ENCODE data around the gene KCNQ1OT1.
A peak's percentile ranks its signal among the peaks of the same experiment; 100 is the strongest.

KCNQ1OT1 gene

GRCh38 chr11:2653198-2653551, 46.6 kb downstream of the KCNQ1OT1 start:
- Histone ChIP-seq H3K36me3 (ENCODE audit: control insufficient read depth, insufficient read depth, low read length) (no peaks in the 10 kb centered on the region), H3K27me3 (ENCODE audit: control insufficient read depth, insufficient read depth, low read length) (peaks cover 89% of the 10 kb centered on the region), H3K27ac (ENCODE audit: low read depth, low read length) (no peak overlapping the region), H3K9ac (ENCODE audit: low read depth, low read length) (no peak overlapping the region), H3K4me1 (ENCODE audit: control insufficient read depth, insufficient read depth, low read length) (no peaks in the 10 kb centered on the region), H3K9me3 (ENCODE audit: control insufficient read depth, insufficient read depth, low read length) (peaks cover 84% of the 10 kb centered on the region), H3K4me3 (ENCODE audit: low read depth, low read length) (no peak overlapping the region)

- no peak overlapping the region for H3K4me3 ChIP-seq (ENCODE audit: low read depth, low read length)
- H3K27ac ChIP-seq (ENCODE audit: low read depth, low read length), result no peak overlapping the region
- H3K4me1 ChIP-seq (ENCODE audit: control insufficient read depth, insufficient read depth, low read length), result no peaks in the 10 kb centered on the region
- no peaks in the 10 kb centered on the region for H3K36me3 ChIP-seq (ENCODE audit: control insufficient read depth, insufficient read depth, low read length)
- no peak overlapping the region for H3K9ac ChIP-seq (ENCODE audit: low read depth, low read length)
- H3K27me3 ChIP-seq (ENCODE audit: control insufficient read depth, insufficient read depth, low read length), result peaks cover 89% of the 10 kb centered on the region
- peaks cover 84% of the 10 kb centered on the region for H3K9me3 ChIP-seq (ENCODE audit: control insufficient read depth, insufficient read depth, low read length)
Measured at GRCh38 chr11:2652333-2653197, 47.2 kb downstream of the KCNQ1OT1 start.

GRCh38 chr11:2651826-2652271, 47.9 kb downstream of the KCNQ1OT1 start:
- no peak overlapping the region for H3K4me3 ChIP-seq (ENCODE audit: low read depth, low read length)
- peaks cover 84% of the 10 kb centered on the region for H3K9me3 ChIP-seq (ENCODE audit: control insufficient read depth, insufficient read depth, low read length)
- no peaks in the 10 kb centered on the region for H3K36me3 ChIP-seq (ENCODE audit: control insufficient read depth, insufficient read depth, low read length)
- no peak overlapping the region for H3K27ac ChIP-seq (ENCODE audit: low read depth, low read length)
- H3K9ac ChIP-seq (ENCODE audit: low read depth, low read length), result no peak overlapping the region
- peaks cover 88% of the 10 kb centered on the region for H3K27me3 ChIP-seq (ENCODE audit: control insufficient read depth, insufficient read depth, low read length)
- no peaks in the 10 kb centered on the region for H3K4me1 ChIP-seq (ENCODE audit: control insufficient read depth, insufficient read depth, low read length)

- Histone ChIP-seq H3K9me3 (ENCODE audit: control insufficient read depth, insufficient read depth, low read length) (peaks cover 84% of the 10 kb centered on the region), H3K9ac (ENCODE audit: low read depth, low read length) (no peak overlapping the region), H3K27me3 (ENCODE audit: control insufficient read depth, insufficient read depth, low read length) (peaks cover 88% of the 10 kb centered on the region), H3K4me3 (ENCODE audit: low read depth, low read length) (0 out of 2 replicates have a peak overlapping the region, but pooled peaks have one; percentile 4), H3K27ac (ENCODE audit: low read depth, low read length) (no peak overlapping the region), H3K36me3 (ENCODE audit: control insufficient read depth, insufficient read depth, low read length) (no peaks in the 10 kb centered on the region), H3K4me1 (ENCODE audit: control insufficient read depth, insufficient read depth, low read length) (no peaks in the 10 kb centered on the region)
Measured at GRCh38 chr11:2651054-2651617, 48.7 kb downstream of the KCNQ1OT1 start.

GRCh38 chr11:2650343-2650867, 49.4 kb downstream of the KCNQ1OT1 start:
- no peaks in the 10 kb centered on the region for H3K36me3 ChIP-seq (ENCODE audit: control insufficient read depth, insufficient read depth, low read length)
- H3K4me1 ChIP-seq (ENCODE audit: control insufficient read depth, insufficient read depth, low read length), result no peaks in the 10 kb centered on the region
- peaks cover 90% of the 10 kb centered on the region for H3K27me3 ChIP-seq (ENCODE audit: control insufficient read depth, insufficient read depth, low read length)
- no peak overlapping the region for H3K27ac ChIP-seq (ENCODE audit: low read depth, low read length)
- H3K9me3 ChIP-seq (ENCODE audit: control insufficient read depth, insufficient read depth, low read length), result peaks cover 88% of the 10 kb centered on the region
- no peak overlapping the region for H3K9ac ChIP-seq (ENCODE audit: low read depth, low read length)
- no peak overlapping the region for H3K4me3 ChIP-seq (ENCODE audit: low read depth, low read length)

- H3K27me3 ChIP-seq (ENCODE audit: control insufficient read depth, insufficient read depth, low read length), result peaks cover 91% of the 10 kb centered on the region
- no peak overlapping the region for H3K27ac ChIP-seq (ENCODE audit: low read depth, low read length)
- no peak overlapping the region for H3K9ac ChIP-seq (ENCODE audit: low read depth, low read length)
- H3K4me3 ChIP-seq (ENCODE audit: low read depth, low read length), result no peak overlapping the region
- H3K4me1 ChIP-seq (ENCODE audit: control insufficient read depth, insufficient read depth, low read length), result no peaks in the 10 kb centered on the region
- H3K9me3 ChIP-seq (ENCODE audit: control insufficient read depth, insufficient read depth, low read length), result peaks cover 89% of the 10 kb centered on the region
- no peaks in the 10 kb centered on the region for H3K36me3 ChIP-seq (ENCODE audit: control insufficient read depth, insufficient read depth, low read length)
Measured at GRCh38 chr11:2649848-2650247, 49.9 kb downstream of the KCNQ1OT1 start.

GRCh38 chr11:2649400-2649799, 50.4 kb downstream of the KCNQ1OT1 start:
- no peaks in the 10 kb centered on the region for H3K4me1 ChIP-seq (ENCODE audit: control insufficient read depth, insufficient read depth, low read length)
- H3K27me3 ChIP-seq (ENCODE audit: control insufficient read depth, insufficient read depth, low read length), result peaks cover 91% of the 10 kb centered on the region
- H3K4me3 ChIP-seq (ENCODE audit: low read depth, low read length), result no peak overlapping the region; the same call in 1 of the 2 replicates
- no peaks in the 10 kb centered on the region for H3K36me3 ChIP-seq (ENCODE audit: control insufficient read depth, insufficient read depth, low read length)
- H3K27ac ChIP-seq (ENCODE audit: low read depth, low read length), result no peak overlapping the region
- H3K9me3 ChIP-seq (ENCODE audit: control insufficient read depth, insufficient read depth, low read length), result peaks cover 94% of the 10 kb centered on the region
- H3K9ac ChIP-seq (ENCODE audit: low read depth, low read length), result no peak overlapping the region

- Histone ChIP-seq H3K27me3 (ENCODE audit: control insufficient read depth, insufficient read depth, low read length) (peaks cover 94% of the 10 kb centered on the region), H3K36me3 (ENCODE audit: control insufficient read depth, insufficient read depth, low read length) (no peaks in the 10 kb centered on the region), H3K27ac (ENCODE audit: low read depth, low read length) (no peak overlapping the region), H3K4me3 (ENCODE audit: low read depth, low read length) (no peak overlapping the region), H3K4me1 (ENCODE audit: control insufficient read depth, insufficient read depth, low read length) (no peaks in the 10 kb centered on the region), H3K9me3 (ENCODE audit: control insufficient read depth, insufficient read depth, low read length) (peaks cover 98% of the 10 kb centered on the region), H3K9ac (ENCODE audit: low read depth, low read length) (no peak overlapping the region)
Measured at GRCh38 chr11:2647953-2648352, 51.8 kb downstream of the KCNQ1OT1 start.

GRCh38 chr11:2647167-2647566, 52.6 kb downstream of the KCNQ1OT1 start:
- peaks cover 89% of the 10 kb centered on the region for H3K27me3 ChIP-seq (ENCODE audit: control insufficient read depth, insufficient read depth, low read length)
- no peak overlapping the region for H3K27ac ChIP-seq (ENCODE audit: low read depth, low read length)
- H3K9me3 ChIP-seq (ENCODE audit: control insufficient read depth, insufficient read depth, low read length), result peaks cover 97% of the 10 kb centered on the region
- no peak overlapping the region for H3K9ac ChIP-seq (ENCODE audit: low read depth, low read length)
- H3K4me3 ChIP-seq (ENCODE audit: low read depth, low read length), result no peak overlapping the region
- no peaks in the 10 kb centered on the region for H3K4me1 ChIP-seq (ENCODE audit: control insufficient read depth, insufficient read depth, low read length)
- H3K36me3 ChIP-seq (ENCODE audit: control insufficient read depth, insufficient read depth, low read length), result no peaks in the 10 kb centered on the region

- H3K27ac ChIP-seq (ENCODE audit: low read depth, low read length), result no peak overlapping the region
- peaks cover 97% of the 10 kb centered on the region for H3K9me3 ChIP-seq (ENCODE audit: control insufficient read depth, insufficient read depth, low read length)
- no peaks in the 10 kb centered on the region for H3K4me1 ChIP-seq (ENCODE audit: control insufficient read depth, insufficient read depth, low read length)
- H3K27me3 ChIP-seq (ENCODE audit: control insufficient read depth, insufficient read depth, low read length), result peaks cover 90% of the 10 kb centered on the region
- no peaks in the 10 kb centered on the region for H3K36me3 ChIP-seq (ENCODE audit: control insufficient read depth, insufficient read depth, low read length)
- H3K4me3 ChIP-seq (ENCODE audit: low read depth, low read length), result no peak overlapping the region
- H3K9ac ChIP-seq (ENCODE audit: low read depth, low read length), result no peak overlapping the region
Measured at GRCh38 chr11:2645779-2646118, 54.0 kb downstream of the KCNQ1OT1 start.
